Ishikawa (cell line): ENCODE data around the gene LBR.

ENCODE experiments used
- EP300 ChIP-seq: IDR thresholded peaks from 2 replicates; pipeline ENCODE4 v1.6.1; 2012; ENCODE audit warnings: borderline replicate concordance
- FOXM1 ChIP-seq: IDR thresholded peaks from 2 replicates; pipeline ENCODE4 v1.6.1; 2012; ENCODE audit warnings: low read depth, borderline replicate concordance
- NFIC ChIP-seq: IDR thresholded peaks from 2 replicates; pipeline ENCODE4 v1.6.1; 2012
- RAD21 ChIP-seq: IDR thresholded peaks from 2 replicates; pipeline ENCODE4 v1.6.1; 2012; ENCODE audit warnings: low read depth
- TEAD4 ChIP-seq: IDR thresholded peaks from 2 replicates; pipeline ENCODE4 v1.6.1; 2012
- YY1 ChIP-seq: IDR thresholded peaks from 2 replicates; pipeline ENCODE4 v1.6.1; 2012; ENCODE audit warnings: low read depth
- ZBTB7A ChIP-seq: IDR thresholded peaks from 2 replicates; pipeline ENCODE4 v1.6.1; 2012; ENCODE audit warnings: low read depth
- TF ChIP-seq, protein P1 (sequence below): IDR thresholded peaks from 2 replicates; pipeline ENCODE4 v1.6.1; 2012
- TF ChIP-seq, protein P2 (sequence below): IDR thresholded peaks from 2 replicates; pipeline ENCODE4 v1.6.1; 2012; ENCODE audit warnings: low read depth, mild to moderate bottlenecking

DNA sequence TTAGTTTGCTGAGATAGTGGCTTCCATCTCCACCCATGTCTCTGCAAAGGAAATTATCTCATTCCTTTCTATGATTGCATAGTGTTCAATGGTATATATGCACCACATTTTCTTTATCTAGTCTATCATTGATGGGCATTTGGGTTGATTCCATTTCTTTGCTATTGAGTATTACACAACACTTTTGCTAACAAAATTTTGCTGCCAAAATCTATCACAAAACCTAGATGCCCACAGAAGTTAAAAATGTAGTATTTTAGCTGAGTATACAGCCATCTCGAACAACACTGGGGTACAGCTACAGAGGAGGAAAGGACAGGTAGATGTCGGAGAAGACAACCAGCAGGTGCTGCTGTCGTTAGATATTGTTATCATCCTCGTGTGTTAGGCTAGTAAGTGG is 67.7 kb downstream of the LBR start:
- TF ChIP-seq, protein P1, sequence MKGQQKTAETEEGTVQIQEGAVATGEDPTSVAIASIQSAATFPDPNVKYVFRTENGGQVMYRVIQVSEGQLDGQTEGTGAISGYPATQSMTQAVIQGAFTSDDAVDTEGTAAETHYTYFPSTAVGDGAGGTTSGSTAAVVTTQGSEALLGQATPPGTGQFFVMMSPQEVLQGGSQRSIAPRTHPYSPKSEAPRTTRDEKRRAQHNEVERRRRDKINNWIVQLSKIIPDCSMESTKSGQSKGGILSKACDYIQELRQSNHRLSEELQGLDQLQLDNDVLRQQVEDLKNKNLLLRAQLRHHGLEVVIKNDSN, result no peak
- no peak for TF ChIP-seq RAD21
- TF ChIP-seq YY1, result no peak
- TF ChIP-seq, protein P2, sequence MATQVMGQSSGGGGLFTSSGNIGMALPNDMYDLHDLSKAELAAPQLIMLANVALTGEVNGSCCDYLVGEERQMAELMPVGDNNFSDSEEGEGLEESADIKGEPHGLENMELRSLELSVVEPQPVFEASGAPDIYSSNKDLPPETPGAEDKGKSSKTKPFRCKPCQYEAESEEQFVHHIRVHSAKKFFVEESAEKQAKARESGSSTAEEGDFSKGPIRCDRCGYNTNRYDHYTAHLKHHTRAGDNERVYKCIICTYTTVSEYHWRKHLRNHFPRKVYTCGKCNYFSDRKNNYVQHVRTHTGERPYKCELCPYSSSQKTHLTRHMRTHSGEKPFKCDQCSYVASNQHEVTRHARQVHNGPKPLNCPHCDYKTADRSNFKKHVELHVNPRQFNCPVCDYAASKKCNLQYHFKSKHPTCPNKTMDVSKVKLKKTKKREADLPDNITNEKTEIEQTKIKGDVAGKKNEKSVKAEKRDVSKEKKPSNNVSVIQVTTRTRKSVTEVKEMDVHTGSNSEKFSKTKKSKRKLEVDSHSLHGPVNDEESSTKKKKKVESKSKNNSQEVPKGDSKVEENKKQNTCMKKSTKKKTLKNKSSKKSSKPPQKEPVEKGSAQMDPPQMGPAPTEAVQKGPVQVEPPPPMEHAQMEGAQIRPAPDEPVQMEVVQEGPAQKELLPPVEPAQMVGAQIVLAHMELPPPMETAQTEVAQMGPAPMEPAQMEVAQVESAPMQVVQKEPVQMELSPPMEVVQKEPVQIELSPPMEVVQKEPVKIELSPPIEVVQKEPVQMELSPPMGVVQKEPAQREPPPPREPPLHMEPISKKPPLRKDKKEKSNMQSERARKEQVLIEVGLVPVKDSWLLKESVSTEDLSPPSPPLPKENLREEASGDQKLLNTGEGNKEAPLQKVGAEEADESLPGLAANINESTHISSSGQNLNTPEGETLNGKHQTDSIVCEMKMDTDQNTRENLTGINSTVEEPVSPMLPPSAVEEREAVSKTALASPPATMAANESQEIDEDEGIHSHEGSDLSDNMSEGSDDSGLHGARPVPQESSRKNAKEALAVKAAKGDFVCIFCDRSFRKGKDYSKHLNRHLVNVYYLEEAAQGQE, result no peak
- TF ChIP-seq TEAD4, result no peak
- no peak for TF ChIP-seq FOXM1
- TF ChIP-seq ZBTB7A, result no peak
- no peak for TF ChIP-seq EP300
- no peak for TF ChIP-seq NFIC
